GM13976 (cell line): ENCODE measurements around the gene IRAK1.

Experiments used
- DNase-seq: peaks from one replicate; pipeline ENCODE4 v3.0.0; 2012; ENCODE audit warnings: low spot score
- in situ Hi-C: fragments of 300-500 bp; cut with MboI; formaldehyde crosslinking; loops from one replicate; pipeline ENCODE4 v1.12.0; 2022; ENCODE audit warnings: low sequenced_read_pairs, mixed read lengths, inconsistent platforms; ENCODE audit not compliant: unreplicated experiment
- TF ChIP-seq, protein P1 (sequence below): IDR thresholded peaks from 2 replicates; pipeline ENCODE4 v1.5.1; 2012; ENCODE audit warnings: borderline replicate concordance, mild to moderate bottlenecking; ENCODE audit not compliant: insufficient read depth; ENCODE audit errors: extremely low read depth, missing control alignments, control extremely low read depth

IRAK1 gene

DNA sequence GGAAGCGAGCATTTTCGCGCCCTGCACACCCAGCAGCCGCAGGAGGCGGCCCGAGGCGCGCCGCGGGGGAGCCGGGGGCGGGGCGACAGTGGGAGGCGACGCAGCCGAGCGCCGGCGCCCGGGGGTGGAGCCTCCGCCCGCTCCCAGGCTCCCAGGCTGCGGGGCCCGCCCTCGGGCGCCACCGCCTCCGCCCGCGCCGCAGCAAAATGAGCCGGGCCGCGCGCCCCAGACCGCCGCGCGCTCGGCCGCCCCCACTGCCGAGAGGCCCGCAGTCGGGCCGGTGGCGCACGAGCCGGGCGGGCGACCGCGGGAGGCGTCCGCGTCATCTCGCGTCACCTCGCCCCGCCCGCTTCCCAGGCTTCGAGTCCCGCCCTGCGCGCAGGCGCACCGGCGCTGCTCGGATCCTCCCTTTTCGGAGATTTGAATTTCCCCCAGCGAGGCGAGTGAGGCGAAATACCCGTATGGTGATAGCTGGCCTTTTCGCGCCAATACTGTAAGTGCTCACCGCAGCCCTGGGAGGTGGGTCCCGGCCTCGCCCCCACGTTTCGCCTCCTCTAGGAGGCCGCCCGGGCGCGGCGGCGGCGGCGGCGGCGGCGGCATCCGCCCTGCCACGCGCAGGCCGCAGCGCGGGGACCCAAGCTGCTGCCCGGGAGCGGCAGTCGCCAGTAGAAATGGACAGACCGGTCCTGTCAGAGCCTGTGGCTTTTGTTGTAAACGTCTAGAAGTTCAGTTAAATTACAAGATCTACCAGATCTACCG lies 47.2 kb downstream of the IRAK1 start, which contains the start of gene TMEM187:
Gene TMEM187 (plus strand): TSS at position 387 of the 759 bp plus-strand sequence. CDS start 9,309 bp downstream, outside the sequence.
- in situ Hi-C loops: no loop called here
- peak; percentile 91 for DNase-seq
- TF ChIP-seq, protein P1, sequence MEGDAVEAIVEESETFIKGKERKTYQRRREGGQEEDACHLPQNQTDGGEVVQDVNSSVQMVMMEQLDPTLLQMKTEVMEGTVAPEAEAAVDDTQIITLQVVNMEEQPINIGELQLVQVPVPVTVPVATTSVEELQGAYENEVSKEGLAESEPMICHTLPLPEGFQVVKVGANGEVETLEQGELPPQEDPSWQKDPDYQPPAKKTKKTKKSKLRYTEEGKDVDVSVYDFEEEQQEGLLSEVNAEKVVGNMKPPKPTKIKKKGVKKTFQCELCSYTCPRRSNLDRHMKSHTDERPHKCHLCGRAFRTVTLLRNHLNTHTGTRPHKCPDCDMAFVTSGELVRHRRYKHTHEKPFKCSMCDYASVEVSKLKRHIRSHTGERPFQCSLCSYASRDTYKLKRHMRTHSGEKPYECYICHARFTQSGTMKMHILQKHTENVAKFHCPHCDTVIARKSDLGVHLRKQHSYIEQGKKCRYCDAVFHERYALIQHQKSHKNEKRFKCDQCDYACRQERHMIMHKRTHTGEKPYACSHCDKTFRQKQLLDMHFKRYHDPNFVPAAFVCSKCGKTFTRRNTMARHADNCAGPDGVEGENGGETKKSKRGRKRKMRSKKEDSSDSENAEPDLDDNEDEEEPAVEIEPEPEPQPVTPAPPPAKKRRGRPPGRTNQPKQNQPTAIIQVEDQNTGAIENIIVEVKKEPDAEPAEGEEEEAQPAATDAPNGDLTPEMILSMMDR: no peak

DNA sequence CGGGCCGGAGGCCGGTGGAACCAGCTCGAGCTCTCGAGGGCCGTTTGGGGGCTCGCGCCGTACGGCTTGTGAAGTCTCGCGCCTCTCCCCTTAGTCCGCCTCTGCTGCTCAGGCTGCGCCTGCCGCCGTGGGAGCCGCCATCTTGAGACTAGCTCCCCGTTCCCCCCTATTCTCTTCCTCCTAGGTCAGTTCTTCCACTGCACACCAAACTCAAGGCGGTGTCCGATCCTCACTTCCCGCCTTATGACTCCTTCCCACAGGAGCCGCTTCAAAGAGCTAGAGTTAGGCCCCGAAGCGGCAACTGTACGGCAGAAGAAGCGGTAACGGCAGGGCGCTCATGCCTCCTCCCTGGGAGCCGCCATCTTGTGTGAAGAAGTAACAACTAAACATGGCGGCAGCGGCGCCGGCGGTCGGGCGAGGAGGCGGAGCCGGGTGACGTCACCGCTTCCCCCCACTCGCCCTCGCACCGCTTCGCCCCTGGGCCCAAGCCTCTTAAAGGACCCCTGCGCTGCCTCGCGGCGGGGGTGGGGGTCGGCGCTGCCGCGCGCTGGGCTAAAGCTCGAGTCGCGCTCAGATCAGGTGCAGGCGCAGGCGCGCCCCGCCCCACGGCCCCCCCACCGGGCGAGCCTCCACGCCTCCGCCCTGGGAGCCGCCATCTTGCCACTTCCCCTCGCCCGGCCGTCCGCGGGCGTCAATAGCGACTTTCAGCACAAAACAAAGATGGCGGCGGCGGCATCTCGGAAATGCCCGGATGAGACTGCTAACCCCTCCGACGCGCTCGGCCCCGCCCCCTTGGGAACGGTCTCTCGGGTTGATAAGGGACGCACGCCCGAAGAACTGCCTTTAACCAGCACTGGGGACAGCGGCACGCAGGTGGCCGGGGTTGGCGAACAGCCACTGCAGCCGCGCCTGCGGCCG lies 48.0 kb downstream of the IRAK1 start, which contains the start of gene HCFC1:
Gene HCFC1 (minus strand): TSS at position 369 of the 918 bp plus-strand sequence. CDS start 978 bp downstream, outside the sequence.
- peak; percentile 82 for DNase-seq
- in situ Hi-C loops: no loop called here
- TF ChIP-seq, protein P1: no peak

DNA sequence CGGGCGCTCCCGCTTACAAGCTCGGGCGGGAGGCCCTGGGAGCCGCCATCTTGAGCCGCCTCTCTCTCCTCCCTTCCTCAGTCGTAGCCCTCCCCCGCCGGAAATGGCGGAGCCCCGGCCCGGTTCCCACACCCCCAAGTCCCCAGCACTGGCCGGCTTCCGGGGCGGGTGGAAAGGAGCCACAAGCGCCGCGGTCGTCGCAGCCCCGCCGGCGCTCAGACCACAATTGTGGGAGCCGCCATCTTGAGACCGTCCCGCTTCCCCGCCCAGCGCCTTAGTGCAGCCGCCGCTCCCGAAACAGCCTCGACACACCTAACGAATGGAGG lies 48.6 kb downstream of the IRAK1 start:
- TF ChIP-seq, protein P1: no peak
- DNase-seq: peak; percentile 92
- in situ Hi-C loops: no loop called here

DNA sequence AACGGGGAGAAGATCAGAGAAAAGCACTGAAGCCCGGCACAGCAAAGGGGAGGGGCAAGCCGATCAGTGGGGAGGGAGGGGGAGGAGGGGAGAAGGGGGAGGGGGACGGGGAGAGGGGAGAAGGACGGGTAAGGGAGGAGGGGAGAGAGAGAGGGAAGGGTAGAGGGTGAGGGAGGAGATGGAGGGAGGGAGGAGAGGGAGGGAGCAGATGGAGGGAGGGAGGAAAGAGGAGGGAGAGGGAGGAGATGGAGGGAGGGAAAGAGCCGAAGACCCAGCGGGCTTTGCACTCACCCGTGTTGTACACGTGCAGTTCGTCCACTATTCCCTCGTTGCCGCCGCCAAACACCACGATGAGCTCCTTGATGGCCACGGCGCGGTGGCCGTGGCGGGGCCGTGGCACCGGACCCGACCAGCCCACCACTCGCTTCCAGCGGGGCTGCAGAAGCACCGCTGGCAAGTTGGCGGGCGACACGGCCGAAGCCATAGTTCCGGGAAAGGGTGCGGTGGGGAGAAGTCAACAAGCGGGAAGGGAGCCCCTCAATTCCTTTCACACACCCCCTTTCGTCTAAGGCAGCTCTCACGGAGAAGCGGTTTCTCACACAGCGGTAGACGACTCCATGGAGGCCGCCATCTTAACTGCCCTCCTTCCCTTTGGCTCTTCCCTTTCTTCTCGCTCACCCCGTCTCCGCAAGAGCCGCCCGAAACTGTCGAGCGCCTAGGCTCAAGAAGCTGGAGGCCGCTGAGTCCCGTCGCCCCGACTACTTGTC lies 49.2 kb downstream of the IRAK1 start:
- in situ Hi-C loops: no loop called here
- peak; percentile 64 for DNase-seq
- TF ChIP-seq, protein P1: no peak

DNA sequence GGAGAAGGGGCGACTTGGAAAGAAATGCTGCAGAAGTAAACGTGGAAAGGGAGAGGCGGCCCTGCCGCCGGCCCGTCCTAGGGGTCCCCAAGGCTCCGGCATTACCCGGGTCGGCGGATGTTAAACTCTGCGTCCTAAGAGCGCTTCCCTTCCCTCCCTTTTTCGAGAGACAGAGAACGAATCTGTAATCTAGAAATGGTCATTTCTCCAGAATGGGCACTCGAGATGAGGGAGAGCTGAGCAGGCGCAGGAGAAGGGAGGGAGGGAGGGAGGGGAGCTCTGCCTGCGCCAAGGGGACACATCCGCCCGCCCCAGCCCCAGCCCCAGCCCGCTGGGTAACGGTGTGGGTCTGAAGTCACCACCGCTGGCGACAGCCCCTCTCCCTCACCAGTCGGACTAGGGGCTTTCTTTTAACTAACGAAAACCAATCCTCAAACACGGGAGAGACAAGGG lies 49.8 kb downstream of the IRAK1 start:
- TF ChIP-seq, protein P1: no peak
- no peak for DNase-seq
- in situ Hi-C loops: no loop called here

DNA sequence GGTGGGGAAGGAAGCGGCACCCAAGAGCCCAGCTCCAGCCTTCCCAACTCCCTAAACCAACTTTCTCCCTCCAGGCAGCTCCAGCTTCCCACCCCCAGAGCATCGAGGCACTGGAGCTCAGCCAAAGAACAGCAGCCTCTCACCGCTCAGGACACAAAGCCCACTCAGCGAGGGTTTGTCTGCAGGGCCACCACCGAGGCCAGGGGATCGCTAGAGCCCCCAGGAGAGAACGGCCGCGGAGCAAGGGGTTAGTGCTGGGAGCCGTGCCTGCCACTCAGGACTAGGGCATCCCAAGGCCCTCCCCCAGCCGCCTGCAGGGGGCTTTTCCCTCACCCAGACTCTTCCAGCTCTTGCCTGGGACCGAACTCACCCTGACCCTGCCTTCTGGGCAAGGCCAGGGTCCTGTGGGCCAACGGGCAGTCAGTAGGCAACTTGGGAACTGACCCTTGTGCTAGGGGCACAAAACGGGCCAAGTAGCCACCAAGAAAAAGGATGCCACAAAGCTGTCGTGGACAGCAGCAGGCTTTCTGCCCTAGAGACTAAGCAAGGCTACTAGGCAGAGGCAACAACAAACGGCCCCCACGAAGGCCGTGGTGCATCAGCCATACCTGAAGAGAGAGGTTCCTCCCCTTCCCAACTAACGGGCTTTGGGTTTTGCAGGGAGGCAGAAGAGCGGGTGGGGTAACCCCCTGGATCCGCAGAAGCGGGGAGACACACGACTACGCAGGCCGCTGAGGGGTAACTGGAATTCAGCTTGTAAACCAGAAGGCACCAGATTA lies 50.4 kb downstream of the IRAK1 start:
- TF ChIP-seq, protein P1: no peak
- no peak for DNase-seq
- in situ Hi-C loops: no loop called here
